Left colon (tissue), 2 donors: ENCODE data around the gene VAC14. TPM values are rescaled to one million over a fixed set of nuclear protein-coding genes. Genes with fewer than 3 reads are reported as not detected.
"Not testable (repeated sequence)": the region's sequence is repeated elsewhere in the genome, so short reads cannot be mapped to it uniquely, and the experiment has no call there.

Source experiments
- ATAC-seq: fragments of 200-7000 bp; cut with Tn5 transposase; one replicate; pipeline ENCODE4 v1.9.1; 2020; ENCODE audit warnings: mild to moderate bottlenecking, moderate library complexity
- DNase-seq, 2 donors: peaks; one replicate each; pipeline ENCODE4 v3.0.0-alpha.2; 2020
- intact Hi-C, 2 donors: fragments of 100-400 bp; cut with DNase I in 1 of 2; cut with micrococcal nuclease in 1 of 2; formaldehyde crosslinking; loops; one replicate each; pipeline versions ENCODE4 v1.11.2 to v1.14.0; 2022; cut with DNase I, micrococcal nuclease
- long read RNA-seq: library from polyadenylated mRNA; unstranded; transcript quantifications from one replicate; pipeline ENCODE4 v2.0.0, GENCODE V29; 2021
- total RNA-seq, 2 donors: library from RNA; stranded (reverse); fragmentation: NEBNext Ultra II Directional; extraction: Animal tissue kit (Norgen Biotek cat#: 25700); gene quantifications; one replicate each; pipeline ENCODE4 v1.2.1, GENCODE V29; 2021
- donor health status: DM: no; HTN: no; CAD: no.
- donor health status: DM: yes; HTN: yes; CAD: no.

Gene VAC14
- 10 to 100 TPM; 26.9 to 32.1 TPM for total RNA-seq
- long read RNA-seq, transcript VAC14-201 (19 exons, 3,099 nt) = major isoform, 21 of 38 reads
- long read RNA-seq, partial matches to known transcripts = 8 of 38 reads
- long read RNA-seq, other reads (novel, unspliced or antisense) = 7 of 38 reads

DNA sequence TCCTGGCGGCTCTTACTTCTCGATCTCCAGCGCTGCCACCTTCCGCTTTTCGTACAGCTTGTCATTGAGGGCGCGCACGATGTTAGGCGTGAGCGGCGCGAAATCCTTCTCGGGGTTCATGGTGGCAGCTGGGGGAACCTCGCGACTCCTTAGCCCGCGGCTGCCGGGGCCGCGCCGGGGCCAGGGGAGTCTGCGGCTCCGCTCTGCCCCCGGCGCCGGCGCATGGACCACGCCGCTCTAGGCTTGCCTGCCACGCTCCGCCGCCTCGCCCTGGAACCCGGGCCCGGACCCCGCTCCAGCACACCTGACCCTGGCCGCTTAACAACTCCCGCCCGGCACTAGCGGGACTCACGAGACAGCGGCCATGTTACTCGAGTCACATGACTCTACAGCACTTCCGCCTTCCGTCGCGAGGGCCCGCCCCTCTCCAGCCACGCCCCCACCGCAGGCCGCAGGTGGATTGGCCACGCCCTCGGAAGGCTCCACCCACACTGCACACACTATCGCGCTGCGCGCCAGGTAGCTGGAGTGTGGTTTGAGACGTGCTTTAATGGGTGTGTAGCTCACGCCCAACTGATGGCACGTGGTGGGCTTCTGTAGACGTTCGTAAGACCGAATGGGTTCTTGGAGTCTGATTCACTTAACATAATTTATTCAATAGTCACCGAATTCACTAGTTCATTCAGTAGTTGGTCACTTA, at the start of gene VAC14:
TSS of gene VAC14 (minus strand) at position 378 of the 700 bp plus-strand sequence. CDS start at position 120, 258 bp downstream.
- intact Hi-C loops = no loop called here
- DNase-seq (peak; percentile 95 to 99), ATAC-seq (peak; percentile 99)

- ATAC-seq, DNase-seq, intact Hi-C loops: not testable (repeated sequence)
Observed at GRCh38 chr16:70823498-70824118, 22.6 kb upstream of the VAC14 start.

DNA sequence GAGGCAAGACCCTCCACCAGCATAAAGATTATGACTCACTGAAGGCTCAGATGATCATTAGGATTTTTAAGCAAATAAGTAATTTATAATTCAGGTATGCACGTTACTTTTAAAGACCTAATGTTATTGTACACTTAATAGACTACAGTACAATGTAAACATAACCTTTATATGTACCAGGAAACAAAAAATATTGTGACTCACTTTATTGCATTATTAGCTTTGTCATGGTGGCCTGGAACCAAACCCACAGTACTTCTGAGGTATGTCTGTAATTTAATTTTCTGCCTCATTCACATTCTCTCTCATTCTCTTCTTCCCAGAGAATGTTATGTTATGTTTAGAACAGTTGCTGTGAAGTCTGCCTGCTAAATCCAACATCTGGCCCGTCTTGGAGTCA, 21.8 kb upstream of the VAC14 start:
- DNase-seq, intact Hi-C loops: not testable (repeated sequence)
- peak; percentile 58 for ATAC-seq

DNA sequence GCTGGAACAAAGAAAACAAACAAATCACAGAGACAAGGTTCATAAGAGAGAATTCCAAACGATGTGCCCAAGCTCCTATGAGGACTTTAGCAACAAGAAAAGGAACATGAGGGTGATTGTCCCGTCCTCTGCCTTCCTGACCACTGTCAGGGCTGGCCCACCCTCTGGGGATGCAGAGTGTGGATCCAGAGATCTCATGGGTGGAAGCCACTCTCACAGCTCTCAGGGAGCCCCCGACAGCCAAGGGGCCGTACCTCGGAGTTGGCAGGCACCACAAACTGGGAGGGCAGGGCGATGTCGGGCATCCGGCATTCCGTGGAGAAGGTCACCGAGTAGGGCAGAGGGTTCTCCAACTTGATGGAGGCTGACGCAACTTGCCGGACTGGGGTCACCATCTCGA, 17.1 kb upstream of the VAC14 start:
- DNase-seq, intact Hi-C loops, ATAC-seq: not testable (repeated sequence)

DNA sequence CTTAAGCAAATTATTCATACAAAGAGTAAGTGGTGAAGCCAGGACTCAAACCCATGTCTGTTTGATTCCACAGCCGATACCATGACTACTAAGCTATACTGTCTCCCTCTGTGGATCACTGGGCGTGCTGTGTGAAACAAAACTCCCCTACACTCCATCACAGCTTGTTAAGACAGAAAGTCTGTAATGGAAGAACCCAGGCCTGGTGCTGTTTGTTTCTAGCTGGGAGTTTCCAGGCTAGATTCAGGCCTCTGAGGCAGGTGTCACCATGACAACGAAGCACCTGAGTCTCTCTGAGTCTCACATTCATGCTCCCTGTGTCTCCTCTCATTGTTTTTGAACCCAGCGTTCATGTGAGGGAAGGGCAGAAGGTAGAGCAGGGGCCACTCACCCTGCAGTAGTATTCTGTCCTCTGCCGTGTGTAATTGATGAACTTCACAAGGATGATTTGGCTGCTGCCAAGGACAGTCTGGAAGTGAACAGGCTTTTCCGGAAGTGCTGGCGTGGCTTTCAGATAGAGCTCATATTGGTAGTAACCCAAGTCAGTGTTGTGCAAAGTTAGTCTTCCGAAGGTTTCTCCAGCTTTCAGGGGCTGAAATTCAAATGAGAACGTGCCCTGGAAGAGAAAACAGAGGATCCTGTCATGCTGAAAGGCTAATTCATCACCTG, 8.6 kb upstream of the VAC14 start:
- intact Hi-C loops = no loop called here
- DNase-seq = no peak
- ATAC-seq = no peak

GRCh38 chr16:70808371-70808770, 7.4 kb upstream of the VAC14 start:
- intact Hi-C loops = no loop called here

GRCh38 chr16:70805787-70806186, 4.8 kb upstream of the VAC14 start:
- ATAC-seq (no peak), DNase-seq (no peak)
- intact Hi-C loops = no loop called here

More at GRCh38 chr16:70808371-70808770, 7.4 kb upstream of the VAC14 start:
- ATAC-seq = no peak
- no peak for DNase-seq

GRCh38 chr16:70805380-70805779, 4.4 kb upstream of the VAC14 start:
- DNase-seq (no peak), ATAC-seq (no peak)
- intact Hi-C loops = no loop called here

GRCh38 chr16:70804734-70805169, 3.8 kb upstream of the VAC14 start:
- ATAC-seq (no peak), DNase-seq (no peak)
- intact Hi-C loops = no loop called here

GRCh38 chr16:70804153-70804733, 3.3 kb upstream of the VAC14 start:
- no peak for ATAC-seq
- DNase-seq = no peak
- intact Hi-C loops = no loop called here

GRCh38 chr16:70803319-70803718, 2.4 kb upstream of the VAC14 start:
- ATAC-seq = no peak
- no peak for DNase-seq
- intact Hi-C loops = no loop called here

DNA sequence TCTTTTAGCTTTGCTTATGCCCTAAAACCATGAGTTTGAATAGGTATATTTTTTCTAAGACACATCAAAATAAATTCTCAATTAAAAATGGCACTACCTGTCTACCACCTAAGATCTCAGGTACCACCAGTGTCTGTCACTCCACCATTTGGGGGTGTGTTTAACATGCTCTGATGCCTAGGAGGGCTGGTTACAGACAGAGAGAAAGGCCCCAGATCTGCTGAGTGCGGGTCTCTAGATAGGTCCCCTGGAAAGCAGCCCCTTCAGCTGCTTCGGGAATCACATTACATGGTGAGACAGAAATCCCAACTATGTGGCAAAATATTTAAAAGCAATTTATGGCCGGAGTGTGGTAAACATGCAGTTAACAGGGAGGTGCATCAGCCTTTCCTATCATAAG, 653 bp upstream of the VAC14 start:
- intact Hi-C loops = no loop called here
- DNase-seq = no peak
- ATAC-seq = no peak

DNA sequence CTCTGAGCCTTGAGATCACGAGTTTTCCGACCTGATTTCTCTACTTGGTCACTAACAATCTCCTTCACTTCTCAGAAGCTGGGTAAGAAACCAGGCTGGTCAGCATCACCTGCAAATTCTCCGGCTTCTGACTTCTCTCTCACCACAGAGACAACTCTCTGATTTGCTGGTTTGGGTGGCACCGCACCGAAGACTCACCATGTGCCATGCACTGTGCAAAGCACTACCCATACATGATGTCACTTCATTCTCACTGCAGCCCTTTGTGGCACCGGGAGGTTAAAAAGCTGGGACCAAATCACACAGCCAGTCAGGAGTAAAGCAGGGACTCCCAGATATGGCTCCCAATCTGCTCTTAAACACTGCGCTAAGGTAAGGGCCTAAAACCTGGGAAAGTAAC, 647 bp downstream of the VAC14 start:
- intact Hi-C loops = no loop called here
- DNase-seq = no peak
- ATAC-seq = peak; percentile 21

- DNase-seq = no peak
- ATAC-seq = no peak
- intact Hi-C loops = no loop called here
Observed at GRCh38 chr16:70796301-70796700, 4.7 kb downstream of the VAC14 start.

DNA sequence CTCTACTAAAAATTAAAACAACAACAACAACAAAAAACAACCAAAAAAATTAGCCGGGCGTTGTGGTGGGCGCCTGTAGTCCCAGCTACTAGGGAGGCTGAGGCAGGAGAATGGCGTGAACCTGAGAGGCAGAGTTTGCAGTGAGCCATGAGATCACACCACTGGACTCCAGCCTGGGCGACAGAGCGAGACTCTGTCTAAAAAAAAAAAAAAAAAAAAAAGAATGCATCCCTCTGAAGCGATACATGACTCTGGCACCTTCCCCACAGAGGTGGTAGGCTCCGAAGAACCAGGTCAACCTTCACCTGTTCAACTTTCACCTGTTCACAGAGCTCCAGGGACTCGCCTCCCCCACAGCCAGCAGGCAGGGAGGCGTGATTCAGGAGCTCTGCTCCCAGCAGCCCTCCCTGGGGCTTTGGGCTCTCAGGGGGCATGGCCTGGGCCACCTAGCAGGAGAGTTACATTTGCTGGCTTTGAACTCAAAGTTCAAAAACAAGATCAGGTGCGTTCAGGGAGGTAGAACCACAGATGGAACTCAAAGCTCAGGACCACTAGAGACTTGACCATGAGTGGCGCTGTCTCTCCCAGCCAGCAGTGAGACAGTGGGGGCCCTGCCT, 5.6 kb downstream of the VAC14 start:
- DNase-seq (no peak), ATAC-seq (no peak)
- intact Hi-C loops = no loop called here

GRCh38 chr16:70793851-70794502, 7.0 kb downstream of the VAC14 start:
- ATAC-seq = no peak
- DNase-seq = no peak
- intact Hi-C loops = no loop called here

GRCh38 chr16:70790815-70791214, 10.1 kb downstream of the VAC14 start:
- no peak for DNase-seq
- intact Hi-C loops = no loop called here
- ATAC-seq = no peak

DNA sequence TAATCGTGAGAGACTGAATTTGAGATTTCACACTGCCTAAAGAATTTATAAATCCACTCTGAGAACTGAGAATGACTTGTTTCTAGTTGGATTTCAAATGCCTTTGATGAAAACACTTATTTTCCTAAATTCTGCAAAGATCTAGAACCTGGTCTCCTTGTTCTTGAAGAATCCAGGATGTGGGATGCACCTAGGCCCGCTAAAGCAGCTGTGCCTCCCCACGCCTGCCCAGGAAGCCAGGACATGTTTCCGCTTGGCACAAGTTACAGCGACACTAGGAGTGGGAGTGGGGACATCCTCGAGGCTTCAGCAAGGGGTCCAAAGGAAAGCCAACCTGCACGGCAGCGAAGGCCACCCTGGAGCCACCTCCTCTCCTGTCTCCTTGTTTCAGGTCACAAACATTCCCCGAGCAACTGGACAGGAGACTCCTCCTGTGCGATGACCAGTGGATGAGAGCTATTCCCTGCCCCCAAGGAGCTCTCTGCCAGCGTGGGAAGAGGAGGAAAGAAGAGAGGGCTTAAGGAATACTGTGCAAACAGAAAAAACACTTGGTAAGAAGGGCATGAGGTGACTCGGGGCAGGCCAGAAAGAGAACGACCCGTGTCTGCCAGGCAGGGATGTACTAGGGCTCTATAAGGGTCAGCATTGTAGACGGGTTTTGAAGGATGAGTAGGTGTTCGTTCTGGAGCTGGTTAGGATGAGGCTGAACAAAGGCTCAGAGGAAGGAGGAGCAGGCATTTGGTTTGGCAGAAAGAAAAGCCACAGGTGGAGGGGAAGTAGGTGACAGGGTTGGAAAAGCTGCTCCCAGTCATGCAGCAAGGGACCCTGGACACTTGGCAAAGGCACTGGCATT, 11.1 kb downstream of the VAC14 start:
- DNase-seq (no peak), ATAC-seq (no peak)
- intact Hi-C loops = no loop called here
